ENCODE data around the gene TAF10.

Gene TAF10

GRCh38 chr11:6623391-6624363 lies 11.7 kb upstream of the TAF10 start:
- no peak for DNase-seq (ENCODE audit: low spot score)

DNA sequence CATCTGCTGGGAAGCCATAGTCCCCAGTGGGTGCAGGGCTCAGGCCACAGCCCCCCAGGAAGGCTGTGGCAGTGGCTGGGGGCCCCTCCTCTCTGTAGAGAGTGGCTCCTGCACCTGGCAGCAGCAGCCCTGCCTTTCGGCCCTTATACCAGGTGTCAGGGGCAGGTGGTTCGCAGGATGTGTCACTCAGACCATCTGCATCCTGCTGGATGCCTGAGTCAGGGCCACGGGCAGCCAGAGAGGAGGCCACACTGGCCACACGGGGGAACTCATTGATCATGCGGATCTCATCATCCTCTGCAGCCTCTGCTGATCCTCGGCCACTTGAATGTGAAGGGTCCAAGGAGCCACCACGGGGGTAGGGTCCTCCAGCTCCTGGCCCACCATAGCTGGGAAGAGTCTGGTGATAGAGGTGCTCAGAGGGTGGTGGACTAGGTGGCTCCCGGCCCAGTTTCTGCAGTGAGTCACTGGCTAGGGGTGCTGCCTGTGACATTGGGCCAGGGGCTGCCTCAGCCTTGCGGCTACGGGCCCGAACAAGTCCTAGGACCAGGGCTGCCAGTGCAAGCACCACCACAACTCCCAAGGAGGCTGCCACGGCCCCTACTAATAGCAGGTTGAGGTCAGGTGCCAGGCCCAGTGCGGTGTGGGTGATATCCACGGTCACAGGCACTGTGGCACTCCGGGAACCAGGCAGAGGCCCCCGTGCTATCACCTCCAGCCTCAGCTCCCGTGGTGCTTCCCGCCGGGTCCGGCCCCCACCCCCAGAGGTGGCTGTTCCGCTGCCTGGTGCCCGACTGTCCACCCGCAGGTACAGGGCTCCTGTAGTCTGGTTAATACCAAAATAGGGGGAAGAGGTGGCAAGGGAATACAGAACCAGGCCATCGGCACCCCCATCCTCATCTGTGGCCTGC lies 10.5 kb upstream of the TAF10 start:
- no peak for DNase-seq (ENCODE audit: low spot score)

DNA sequence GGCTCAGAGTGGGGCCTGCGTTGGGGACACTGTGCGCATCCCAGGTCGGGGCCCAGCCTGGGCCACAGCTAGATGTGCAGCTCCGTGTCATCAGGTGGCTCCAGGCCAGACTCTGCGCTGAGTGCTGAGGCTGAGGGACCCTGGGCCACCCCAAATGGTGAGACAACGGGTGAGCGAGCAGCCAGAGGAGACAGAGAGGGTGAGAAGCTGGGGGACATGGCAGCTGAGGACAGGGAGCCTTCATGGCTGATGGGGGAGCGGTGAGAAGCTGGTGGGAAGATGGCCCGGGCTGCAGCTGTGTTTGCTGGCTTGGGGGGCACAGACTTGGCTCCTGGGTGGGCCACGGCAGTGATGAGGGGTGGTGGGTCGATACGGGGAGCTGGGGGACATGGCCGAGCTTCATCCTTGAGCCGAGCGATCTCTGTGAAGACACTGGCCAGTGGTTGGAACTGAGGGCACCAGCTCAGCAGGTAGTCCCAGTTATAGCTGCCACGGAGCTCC lies 9.7 kb upstream of the TAF10 start:
- no peak for DNase-seq (ENCODE audit: low spot score)

DNA sequence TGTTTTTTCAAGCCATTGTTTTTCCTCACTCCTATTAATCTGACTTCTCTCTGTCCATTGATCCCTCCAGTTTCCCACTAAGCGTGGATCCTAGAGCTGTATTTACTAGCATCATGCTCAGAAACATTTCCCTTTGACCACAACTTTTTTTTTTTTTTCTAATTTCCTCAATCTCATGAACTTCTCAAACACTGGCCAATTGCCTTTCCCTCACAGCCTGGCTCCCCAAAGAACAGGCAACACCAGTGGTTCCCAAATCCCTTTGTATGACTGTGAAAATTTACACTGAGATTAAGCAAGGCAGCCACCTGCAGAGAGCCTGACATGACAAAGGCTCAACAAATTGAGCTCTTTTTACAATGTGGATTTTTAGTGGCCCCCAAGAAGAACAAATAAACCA lies 8.6 kb upstream of the TAF10 start:
- DNase-seq (ENCODE audit: low spot score): no peak

DNA sequence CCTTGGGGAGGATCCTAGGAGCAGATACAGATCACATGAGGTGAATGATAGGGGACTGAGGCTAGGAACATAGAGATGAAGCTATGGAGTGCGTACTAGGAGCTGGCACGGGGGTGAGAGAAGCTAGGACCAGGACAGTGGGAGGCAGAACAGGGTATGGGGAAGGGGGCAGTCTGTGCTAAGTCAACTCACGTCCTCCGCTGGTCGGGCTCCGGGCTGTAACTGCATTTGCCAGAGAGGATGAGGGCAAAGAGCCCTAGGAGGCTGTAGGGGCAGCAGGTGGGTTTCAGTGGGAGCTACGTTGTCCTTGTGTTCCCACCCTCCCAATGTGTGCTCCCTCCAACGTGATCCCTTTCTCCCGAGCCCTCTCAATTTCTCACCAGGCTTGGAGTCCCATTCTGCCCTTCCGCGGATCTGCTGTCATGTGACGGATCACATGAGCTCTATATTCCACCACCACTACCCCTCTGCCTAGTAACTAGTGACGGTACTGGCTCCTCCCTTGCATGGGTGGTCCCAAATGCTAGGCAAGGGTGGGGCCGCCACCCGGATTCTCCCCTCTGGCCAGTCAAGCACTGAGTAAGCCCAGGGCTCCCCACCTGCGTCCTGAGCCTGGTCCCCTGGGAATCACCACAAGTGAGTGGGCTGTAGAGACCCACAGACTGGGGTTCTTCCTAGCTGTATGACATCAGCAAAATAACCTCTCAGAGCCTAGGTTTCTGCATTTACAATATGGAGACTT lies 7.2 kb upstream of the TAF10 start, which contains the start of gene TPP1:
TPP1 (minus strand) TSS at position 419 of the 742 bp plus-strand sequence; CDS start at position 397, 22 bp downstream.
- peak; percentile 98 for DNase-seq (ENCODE audit: low spot score)

DNA sequence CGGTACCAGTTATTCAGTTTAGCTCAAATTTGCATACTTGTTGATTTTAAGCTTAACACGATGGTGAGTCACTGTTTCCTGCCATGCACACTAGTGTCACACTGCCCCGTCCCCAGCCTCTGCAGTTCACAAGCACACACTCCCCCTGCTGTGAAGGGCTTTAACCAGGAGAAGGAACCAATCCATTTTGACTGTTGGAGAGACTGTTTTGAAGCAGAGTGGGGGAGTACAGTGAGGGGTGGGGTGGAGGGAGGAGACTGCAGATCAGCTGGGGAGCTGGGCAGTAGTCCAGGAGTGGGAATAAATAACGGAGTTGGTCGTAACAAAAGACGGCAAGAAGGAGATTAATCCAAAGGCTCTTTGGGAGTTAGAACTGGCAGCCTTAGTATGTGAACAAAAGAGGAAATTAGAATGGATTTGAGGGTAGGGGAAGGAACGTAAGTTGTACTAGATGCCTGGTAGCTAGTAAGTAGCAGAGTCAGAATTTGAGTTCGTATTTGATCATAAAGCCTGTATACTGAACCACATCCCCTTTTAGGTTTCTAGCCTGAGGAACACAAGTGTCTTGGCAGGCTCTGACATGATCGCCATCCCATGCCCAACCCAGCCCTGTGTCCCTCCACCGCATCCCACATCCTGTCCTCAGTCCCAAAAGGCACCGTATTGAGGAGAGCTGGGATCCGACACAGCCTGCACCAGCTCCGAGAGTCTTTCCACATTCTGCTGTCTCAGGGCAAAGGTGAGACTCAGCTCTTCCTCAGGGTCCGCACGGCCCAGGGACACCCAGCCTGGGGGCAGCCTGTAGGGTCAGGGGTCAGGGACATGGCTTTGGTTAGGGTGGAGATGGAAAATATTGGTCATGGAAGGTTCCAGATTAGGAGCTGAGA lies 6.3 kb upstream of the TAF10 start:
- DNase-seq (ENCODE audit: low spot score): peak; percentile 65

DNA sequence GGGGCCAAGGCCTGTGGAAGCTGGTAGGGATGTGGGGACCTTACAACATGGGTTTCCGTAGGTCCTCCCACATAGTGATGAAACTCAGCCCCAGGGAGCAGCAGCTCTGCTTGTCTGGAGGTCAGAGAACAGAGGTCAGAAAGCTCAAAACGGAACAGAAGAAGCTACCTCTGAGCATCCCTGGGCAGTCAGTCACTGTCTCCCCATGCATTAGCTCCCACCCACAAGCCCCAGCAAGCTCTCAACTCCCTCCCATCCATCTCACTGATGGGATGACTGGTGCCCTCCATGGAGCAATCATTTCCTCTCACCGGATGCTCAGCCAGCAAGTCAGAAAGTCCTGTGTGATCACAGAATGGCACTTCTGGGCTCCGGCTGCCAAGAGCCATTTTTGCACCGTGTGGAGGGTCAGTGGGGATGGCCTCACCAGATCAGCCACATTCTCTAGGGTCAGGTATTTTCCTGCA lies 5.3 kb upstream of the TAF10 start:
- no peak for DNase-seq (ENCODE audit: low spot score)

- DNase-seq (ENCODE audit: low spot score): no peak
These were observed 4.7 kb upstream of the TAF10 start for GRCh38 chr11:6616596-6617250.

GRCh38 chr11:6615882-6616585 lies 4.0 kb upstream of the TAF10 start:
- no peak for DNase-seq (ENCODE audit: low spot score)

DNA sequence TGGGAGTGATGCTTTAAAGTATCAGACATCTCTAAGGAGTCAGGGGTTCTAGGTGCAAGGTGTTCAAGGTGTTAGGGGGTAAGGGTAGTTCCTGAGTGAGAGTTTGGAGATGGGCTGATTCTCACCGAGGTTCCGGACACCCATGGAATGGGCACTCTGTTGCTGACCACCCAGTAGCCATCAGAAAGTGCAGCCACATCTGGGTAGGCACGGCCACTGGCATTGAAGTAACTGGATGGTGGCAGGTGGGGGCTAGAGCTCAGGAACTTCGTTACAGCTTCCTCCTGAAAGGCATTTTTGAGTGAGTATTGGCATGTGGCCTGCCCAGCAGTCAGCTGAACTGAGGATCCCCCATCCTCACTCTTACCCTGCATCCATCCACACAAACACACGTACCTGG lies 3.0 kb upstream of the TAF10 start:
- no peak for DNase-seq (ENCODE audit: low spot score)

- no peak for DNase-seq (ENCODE audit: low spot score)
These were observed 2.4 kb upstream of the TAF10 start for GRCh38 chr11:6614446-6614845.

DNA sequence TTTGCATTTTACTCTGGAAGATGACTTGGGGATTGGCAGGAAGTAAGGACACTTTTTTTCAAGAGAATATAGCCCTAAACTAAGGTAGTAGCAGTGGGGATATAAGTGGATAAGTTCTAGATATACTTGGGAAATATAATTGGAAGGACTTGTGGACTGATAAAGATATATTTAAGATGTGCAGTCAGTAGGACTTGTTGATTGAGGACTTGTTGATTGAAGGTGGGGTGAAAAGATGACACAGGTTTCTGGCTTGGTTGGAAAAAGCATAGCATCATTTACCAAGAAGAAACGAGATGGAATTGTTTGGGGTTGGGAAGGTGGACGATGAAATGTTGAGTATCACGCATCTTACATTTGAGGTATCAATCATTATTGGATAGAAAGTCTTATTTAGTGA lies 1.5 kb upstream of the TAF10 start:
- no peak for DNase-seq (ENCODE audit: low spot score)

- no peak for DNase-seq (ENCODE audit: low spot score)
These were observed 128 bp downstream of the TAF10 start for GRCh38 chr11:6611963-6612212.

DNA sequence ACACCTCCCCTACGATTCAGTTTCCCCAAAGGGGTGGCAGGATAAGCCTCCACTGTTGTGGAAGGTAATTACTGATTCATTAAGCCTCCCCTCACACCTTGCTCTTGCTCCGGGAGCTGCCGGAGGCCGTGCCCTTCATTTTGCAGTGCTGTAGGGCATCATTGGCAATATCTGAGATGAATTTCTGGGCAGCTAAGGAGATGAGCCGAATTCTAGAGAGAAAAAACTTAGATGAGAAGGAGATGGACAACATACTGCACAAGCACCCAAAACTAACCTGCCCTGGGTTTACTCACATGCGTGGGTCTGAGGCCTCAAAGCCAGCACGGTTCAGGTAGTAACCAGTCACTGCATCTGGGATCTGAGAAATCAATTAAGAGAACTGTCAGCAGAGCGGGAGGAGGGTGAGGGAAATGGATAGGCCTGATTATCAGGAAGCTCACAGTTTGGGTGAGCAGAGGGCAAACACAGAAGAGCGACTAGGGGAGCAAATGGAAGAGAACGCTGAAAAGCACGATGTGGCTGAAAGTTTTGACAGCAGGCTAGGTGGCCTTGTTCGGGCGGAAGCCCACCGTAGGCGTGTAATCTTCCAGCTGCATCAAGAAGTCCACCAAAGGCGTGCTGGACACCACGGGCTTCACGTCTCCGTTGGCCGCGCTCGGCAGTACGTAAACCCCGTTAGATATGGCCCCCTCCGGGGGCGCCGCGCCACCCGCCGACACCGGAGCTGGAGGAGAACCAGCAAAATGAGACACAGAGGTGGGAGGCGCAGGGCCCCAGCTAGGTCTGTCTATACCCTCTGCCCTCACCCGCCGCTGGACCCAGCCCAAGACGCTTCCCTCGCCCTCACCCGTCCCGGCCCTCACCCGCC lies 689 bp downstream of the TAF10 start:
- DNase-seq (ENCODE audit: low spot score): no peak

- no peak for DNase-seq (ENCODE audit: low spot score)
These were observed 1.4 kb downstream of the TAF10 start for GRCh38 chr11:6610591-6610990.

DNA sequence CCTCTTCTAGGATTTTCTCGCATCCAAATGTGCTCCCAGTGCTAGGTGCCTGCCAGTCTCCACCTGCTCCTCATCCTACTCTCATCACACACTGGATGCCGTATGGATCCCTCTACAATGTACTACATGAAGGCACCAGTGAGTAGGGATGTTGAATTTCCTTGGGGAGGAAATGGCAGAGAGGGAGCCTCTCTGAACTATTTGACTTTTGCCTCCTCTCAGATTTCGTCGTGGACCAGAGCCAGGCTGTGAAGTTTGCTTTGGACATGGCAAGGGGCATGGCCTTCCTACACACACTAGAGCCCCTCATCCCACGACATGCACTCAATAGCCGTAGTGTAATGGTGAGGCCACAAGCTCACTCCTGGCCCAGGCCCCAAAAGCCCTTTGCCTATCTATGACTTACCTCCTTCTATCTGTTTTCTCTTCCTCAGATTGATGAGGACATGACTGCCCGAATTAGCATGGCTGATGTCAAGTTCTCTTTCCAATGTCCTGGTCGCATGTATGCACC lies 2.5 kb downstream of the TAF10 start:
- no peak for DNase-seq (ENCODE audit: low spot score)

DNA sequence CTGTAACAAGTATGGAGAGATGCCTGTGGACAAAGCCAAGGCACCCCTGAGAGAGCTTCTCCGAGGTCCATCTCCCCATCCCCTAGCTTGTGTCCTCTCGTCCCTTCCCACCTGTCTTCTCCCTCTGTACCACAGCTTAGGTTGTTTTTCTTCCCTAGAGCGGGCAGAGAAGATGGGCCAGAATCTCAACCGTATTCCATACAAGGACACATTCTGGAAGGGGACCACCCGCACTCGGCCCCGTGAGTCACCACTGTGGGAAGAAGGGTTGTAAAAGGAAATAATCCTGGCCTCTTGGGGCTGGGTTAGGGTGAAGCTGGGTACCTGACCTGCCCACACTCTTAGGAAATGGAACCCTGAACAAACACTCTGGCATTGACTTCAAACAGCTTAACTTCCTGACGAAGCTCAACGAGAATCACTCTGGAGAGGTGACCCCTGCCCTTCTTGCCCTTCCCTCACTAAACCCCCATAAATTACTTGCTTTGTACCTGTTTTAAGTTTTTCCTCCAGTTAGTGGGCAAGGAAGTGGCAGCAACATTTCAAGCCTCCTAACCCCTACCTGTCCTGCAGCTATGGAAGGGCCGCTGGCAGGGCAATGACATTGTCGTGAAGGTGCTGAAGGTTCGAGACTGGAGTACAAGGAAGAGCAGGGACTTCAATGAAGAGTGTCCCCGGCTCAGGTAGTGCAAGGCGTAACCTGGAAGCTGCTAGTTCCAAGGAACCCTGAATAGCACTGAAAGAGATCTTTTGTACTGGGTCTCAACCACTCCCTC lies 3.1 kb downstream of the TAF10 start:
- DNase-seq (ENCODE audit: low spot score): no peak

GRCh38 chr11:6608011-6608410 lies 4.0 kb downstream of the TAF10 start:
- no peak for DNase-seq (ENCODE audit: low spot score)
